Loucy (cell line): Measurements from ENCODE around the gene PRKN.

ENCODE experiments used
- CTCF ChIP-seq: fragments of 200-600 bp; sonication (generic); conservative IDR thresholded peaks from 2 replicates; pipeline ENCODE4 v1.5.1; 2014; ENCODE audit warnings: mild to moderate bottlenecking, antibody characterized with exemption, low read length
- EZH2phosphoT487 ChIP-seq: fragments of 200-600 bp; IDR thresholded peaks from 2 replicates; pipeline ENCODE4 v1.6.1; 2018; ENCODE audit warnings: antibody characterized with exemption, mild to moderate bottlenecking, moderate library complexity, borderline replicate concordance

DNA sequence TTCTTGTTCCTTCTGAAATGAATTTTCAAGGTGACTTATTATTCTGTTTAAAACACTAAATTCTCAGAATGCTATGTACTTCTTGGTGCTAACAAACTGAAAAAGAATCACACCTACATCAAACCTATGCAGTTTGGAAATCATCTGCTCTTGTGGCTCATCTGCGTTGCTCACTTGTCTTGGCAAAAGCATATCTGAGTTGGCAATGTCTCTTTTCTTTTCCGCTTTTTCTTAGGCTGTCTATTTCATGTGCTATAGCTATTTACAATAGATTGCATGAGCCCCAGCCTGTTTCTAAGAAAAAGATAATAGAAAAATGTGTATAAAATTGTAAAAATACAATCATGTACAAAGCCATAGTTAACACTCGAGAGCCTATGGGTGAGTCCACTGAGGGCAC, 1104.8 kb downstream of the PRKN start:
- TF ChIP-seq CTCF (no peak), EZH2phosphoT487 (no peak)
